Measurements from ENCODE around the gene ADI1.

Gene ADI1

DNA sequence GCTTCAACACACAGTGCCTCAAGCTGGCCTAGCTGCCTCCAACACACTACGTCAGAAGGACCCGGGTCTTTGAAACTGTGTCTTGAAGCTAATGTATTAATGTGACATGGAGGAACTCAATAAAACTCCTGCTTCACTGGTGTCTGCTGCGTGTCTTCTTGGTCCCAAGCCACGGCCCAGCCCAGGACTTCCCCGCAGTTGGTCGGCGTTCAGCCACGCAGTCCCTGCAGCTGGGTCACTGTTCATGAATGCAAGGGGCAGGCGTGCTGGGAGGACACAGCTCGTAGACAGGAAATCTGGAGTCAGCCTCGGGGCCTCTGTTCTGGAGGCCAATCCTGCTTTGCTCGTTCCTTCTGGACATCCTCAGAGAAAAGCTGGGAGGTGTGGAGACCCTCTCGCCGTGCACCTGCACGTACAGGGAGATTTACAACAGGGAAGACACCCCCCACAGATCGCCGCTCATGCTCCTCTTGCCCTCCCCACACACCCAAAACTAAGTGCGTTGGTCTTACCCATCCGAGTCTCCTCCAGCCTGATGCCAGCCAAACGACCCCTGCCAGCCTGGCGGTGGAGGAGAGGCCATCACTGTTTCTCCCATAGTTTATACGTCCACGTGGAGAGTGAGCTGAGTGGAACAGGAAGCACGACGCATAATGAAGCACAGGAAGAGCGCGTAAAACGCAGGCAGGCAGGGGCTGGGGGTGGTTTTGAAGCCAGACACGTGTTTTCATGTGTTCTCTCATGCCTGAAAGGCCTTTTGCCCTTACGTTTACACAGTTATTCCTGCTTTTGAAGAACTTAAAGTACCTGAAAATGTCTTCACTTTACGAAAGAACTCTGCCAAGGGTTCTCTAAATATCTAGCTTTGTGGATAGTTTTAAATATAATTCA lies 39.7 kb downstream of the ADI1 start:
- FAIRE-seq, result no peak

DNA sequence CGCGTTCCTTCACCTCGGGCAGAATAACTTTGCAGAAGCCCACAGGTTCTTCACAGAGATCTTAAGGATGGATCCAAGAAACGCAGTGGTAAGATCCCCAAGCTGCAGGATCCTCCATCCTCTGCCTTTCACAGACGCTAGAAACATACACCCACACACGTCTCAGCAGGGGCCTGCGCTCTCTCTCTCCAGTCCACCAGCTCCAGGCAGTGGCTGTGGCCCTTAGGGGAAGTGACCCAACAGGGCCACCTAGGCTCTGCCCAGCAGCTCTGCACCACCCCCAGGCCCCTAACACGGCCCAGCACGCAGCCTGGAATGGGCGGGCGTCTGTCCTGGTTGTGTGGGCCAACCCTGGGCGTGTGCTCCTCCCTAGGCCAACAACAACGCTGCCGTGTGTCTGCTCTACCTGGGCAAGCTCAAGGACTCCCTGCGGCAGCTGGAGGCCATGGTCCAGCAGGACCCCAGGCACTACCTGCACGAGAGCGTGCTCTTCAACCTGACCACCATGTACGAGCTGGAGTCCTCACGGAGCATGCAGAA lies 40.4 kb downstream of the ADI1 start:
- FAIRE-seq, result no peak

DNA sequence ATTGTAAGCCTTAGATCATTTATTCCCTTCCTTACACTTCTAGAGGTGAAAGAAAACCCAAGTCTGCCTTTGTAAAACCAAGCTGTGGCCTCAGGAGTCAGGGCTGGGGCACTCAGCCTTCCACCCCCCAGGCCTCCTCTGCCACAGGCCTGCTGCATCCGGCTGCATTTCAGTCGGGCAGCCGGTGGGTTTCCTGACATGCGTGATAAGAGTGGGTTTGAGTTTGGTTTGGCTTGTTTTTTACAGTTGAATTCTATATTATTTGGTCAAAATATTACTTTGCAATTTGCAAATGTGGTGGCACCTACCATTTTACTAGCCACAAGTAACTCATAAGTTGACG lies 42.4 kb downstream of the ADI1 start:
- FAIRE-seq, result no peak

DNA sequence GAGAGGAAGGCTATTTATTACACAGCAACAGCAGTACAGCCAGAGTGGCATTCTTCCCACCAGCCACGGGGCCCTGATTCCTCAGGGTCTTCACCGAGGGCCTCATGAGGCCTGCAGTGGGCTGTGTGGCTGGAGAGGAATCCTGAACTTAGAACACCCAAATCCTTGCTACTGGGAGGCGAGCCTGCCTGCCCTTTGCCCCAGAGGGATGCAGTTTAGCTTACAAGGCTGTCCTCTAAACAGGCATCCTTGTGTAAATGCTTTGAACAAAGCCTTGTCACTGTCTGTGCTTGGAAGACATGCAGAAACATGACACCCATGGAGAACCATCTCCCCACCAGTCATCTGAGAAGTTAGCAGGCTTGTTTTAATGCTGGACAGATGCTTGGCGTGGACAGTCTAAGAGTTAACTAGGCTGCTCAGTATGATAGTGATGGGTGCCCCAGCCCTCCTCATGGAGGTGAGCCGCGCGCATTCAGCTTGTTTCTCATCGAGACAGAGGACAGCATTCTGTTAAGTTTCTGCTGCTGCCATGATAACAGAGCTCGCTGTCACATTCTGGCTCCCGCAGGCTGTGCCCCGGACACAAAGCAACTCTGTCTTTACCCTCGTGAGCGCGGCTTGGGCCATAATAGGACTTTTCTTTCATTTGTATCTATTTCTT lies 42.9 kb downstream of the ADI1 start:
- FAIRE-seq, result no peak

DNA sequence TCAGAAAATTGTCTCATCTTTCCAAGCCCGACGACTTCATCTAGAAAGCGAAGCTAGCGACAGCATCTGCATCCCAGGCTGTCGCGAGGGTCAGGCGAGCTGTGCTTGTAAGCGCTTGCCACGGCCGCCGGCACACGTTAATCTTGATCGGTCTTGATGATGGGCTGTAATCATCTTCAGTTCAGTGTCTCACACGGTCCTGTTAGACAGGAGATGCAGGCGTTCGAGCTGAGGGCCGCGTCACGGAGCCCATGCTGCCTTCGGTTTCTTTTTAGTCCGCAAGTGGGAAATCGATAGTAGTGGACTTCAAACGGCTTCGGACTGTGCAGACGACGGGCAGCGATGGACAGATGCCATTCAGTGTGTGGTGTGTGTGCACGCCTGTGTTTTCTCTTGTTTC lies 43.6 kb downstream of the ADI1 start:
- FAIRE-seq, result no peak

DNA sequence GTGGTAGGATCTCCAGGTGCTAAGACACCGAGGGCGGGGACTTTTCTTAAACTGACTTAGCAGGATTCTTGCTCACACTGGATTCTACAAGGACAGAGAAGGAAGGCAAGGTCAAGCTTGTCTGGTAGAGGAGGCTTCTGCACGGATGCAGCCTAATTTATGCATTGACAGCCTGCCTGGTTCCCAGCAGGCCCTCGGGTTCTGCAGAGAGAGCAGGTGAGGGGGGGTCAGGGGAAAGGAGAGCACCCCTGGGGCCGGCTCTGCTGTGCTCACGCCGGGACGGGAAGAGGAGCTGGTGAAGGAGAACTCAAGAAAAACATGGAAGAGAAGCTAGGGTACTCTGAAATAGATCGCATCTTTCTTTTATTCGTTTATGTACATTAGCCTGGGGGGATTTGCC lies 46.4 kb downstream of the ADI1 start:
- no peak for FAIRE-seq

DNA sequence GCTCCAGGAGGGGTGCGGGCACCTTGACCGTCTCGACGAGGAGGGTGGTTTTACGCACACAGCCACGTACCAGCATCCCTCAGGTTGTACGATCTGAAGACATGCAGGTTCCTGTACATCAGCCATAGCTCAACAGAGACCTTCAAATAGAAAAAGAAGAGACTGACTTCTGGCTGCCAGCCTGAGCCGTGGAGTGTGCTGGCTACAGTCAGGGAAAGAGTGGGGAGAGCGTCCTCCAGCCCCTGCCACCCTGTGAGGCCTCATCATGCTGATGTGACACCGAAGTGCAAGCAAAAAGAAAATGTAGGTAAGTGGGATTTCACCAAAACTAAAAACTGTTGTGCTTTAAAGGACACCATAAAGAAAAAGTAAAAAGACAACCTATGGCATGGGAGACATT lies 47.0 kb downstream of the ADI1 start:
- FAIRE-seq, result no peak

DNA sequence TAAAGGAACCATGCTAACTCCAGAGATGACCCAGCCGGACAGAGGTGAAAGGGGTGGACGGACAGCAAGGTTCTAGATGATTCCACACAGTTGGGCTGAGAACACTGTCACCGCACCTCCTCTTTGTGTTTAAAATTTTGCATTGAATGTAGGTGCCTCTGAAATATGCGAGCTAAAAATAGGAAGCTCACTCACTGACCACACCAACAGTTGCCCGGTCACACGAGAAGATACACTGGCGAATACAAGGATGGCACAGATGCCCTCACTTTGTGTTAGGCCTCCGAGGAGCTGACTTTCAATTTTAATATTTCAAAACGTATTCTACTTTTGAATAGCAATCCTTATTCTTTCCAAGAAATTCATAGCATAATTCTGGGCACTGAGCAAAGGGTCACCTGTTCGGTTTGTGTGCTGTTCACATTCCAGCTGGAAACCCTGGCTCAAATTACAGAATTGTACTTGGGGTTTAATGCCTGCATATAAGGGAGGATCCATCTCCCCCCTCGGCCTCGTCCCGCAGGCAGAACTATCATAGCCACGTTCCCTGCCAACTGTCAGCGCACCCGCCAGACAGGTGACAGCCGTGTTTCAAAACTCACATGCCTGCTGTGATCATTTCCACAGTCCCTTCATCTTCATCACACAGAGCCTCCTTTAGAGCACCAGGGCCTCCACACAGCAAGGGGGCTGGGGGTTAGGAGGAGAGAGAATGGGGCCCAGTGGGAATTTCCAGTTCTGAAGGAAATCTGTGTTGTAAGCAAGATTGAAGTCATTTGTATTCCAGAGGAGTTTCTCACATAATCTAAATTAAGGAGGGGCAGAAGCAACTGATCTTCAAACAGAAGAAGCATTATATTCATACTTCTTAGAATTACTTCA lies 48.2 kb downstream of the ADI1 start:
- FAIRE-seq, result no peak

DNA sequence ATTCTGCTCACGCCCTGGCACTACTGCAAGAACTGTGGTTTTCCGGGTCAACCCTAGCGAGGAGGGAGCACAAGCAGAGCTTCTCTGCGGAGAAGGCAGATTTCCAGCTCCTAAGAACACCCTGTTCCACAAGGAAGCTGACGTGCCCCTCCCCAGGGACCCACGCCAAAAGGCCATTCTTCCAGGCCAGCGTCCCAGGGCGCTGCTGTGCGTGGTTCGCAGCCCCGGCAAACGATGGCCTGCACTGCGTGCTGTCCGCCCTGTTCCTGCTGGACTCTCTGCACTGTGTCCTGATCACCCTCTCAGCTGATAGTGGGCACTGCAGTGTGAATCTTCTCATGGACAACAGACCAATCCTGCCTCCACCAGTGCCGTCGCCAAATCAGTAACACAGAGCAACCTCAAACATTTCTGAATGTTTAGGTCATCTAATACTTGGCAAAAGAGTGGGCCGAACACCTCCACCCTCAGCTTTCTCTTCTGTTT lies 49.1 kb downstream of the ADI1 start:
- FAIRE-seq, result no peak

DNA sequence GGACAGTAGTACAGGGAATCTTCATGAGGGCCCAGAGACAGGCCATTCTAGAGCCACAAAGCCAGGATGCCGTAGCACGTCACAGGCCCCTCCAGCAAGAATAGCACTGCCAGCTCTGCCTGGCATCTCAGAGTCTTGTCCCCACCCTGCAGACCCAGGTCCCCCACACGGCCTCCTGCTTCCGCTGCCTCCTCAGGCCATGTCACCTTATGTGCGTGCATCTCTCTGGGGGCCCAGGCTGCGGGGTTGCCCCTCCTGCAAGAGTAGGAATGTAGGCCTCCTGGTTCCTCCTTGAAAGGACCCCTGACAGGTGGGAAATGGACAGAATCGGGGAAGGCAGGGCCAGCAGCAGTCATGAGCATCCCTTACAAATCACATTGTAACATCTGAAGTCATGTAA lies 49.8 kb downstream of the ADI1 start:
- FAIRE-seq, result no peak

DNA sequence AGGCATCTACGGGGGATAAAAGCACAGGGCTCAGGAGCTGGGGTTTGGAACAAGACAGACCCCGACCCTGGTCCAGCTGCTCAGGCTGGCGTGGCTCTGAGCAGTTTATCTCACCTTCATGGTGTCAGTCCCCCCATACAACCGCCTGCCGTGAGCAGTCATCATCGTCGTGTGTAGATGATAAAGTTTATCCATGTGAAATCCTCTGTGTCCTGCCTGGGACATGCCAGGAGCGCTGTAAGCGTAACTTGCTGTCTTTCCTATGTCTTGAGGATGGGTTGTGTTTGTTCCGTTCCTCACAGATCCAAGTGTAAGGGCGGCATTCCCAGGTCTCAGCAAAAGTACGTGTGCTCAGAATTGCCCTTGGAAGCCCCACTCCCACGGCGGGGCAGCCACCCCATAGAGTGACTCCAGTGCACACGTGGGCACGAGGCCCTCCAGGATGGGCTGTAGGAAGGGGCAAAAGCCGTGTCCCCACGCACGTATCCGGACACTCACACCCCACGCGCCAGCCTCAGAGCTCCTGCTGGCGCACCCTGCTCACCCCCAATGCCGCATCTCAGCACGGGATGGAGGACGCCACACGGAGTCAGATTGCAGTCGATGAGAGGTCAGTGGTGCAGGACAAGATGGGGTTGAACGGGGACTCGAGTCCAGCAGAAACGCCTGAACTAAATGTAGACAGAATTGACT lies 50.9 kb downstream of the ADI1 start:
- FAIRE-seq, result no peak

DNA sequence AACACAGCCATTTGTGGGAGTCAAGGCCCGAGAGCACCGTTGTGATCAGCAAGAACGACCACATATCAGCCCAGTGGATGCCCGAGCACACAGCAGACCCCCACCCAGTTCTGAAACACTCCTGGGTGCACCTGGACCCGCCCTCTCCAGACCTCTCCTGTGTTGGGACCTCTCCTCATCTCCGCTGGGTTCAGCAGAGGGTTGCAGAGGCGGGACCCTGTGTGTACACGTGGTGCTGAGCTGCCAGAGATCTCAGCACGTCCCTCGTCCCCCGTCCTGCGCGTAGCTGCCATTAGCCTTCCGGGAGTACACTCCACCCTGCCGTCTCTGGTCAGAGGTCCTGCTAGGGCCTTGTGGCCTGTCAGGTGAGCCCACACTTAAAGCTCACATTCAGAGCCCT lies 51.7 kb downstream of the ADI1 start:
- no peak for FAIRE-seq

DNA sequence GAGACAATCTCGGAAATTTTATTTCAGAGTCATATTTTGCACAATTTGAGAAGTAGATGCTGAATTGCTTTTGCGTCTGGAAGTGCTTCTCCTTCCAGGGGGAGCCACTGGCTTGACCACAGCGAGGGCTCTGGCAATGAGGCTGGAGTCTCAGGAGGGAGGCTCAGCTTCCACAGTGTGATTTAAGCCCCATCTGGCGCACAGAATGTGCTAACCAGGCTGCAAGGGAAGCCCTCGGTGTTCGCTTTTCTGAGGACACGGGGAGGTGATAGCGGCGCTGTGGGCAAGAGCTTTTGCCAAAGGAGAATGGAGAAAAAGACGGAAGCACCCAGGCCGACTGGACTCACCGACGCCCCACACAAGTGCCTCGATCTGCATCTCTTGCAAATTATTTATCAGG lies 52.4 kb downstream of the ADI1 start:
- no peak for FAIRE-seq

DNA sequence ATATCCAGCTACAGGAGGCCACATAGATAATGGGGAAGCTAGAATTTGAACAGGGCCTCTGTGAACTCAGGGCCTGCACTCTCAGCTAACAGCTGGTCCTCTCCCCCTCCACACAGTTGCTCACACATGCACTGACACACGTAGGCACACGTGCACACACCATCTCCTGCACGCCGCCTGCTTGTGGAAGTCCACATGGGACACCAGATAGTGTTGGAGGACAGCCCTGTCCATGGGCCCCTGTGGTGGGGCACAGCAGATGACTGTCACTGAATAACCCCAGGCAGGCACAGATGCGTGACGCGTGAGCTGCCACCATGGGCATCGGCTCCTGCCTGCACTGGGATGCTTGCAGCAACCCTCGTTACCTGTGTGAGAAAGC lies 52.9 kb downstream of the ADI1 start:
- FAIRE-seq, result no peak

DNA sequence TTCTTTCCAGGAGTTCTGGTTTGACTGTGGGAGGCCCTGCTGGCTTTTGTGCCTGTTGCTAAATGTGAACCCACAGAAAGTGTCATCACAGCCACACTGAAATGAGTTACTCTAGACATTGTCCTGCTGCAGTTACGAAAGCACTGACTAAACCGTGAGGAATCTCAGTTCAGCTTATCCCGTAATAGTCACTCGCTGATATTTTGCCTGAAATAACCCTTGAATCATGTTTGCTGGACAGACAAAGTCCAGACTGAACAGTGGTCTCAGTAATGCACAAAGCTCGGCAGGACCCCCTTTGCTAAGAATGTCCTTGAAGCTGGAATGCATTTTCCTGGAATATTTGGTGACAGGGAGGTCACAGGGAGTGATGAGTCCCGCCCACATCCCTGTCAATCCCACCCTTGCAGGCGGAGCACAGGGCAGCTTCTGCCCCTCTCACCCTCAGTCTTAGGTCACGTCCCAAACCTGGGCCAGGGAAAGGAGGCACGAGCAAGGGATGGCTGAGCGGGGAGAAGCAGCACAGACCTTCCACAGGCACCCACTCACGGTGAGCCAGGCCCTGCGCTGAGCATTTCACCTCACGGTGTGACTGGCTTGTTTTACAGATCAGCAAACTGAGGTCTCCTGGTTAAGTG lies 53.4 kb downstream of the ADI1 start:
- FAIRE-seq, result no peak

DNA sequence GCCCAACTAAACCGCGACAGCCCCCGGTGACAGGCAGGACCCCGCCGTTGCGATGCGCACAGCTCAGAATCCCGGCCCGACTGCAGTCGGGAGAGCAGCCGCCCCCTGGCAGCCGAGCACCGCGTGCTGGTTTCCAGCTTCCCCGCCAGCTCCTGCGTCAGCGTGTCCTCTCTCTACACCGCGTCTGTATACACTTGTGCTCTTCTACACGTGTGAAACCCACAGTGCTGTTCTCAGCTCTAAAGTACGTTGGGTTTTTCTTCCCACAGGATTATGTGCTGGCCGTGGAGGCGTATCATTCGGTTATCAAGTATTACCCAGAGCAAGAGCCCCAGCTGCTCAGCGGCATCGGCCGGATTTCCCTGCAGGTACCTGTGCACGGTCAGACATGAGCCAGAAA lies 54.0 kb downstream of the ADI1 start:
- no peak for FAIRE-seq

DNA sequence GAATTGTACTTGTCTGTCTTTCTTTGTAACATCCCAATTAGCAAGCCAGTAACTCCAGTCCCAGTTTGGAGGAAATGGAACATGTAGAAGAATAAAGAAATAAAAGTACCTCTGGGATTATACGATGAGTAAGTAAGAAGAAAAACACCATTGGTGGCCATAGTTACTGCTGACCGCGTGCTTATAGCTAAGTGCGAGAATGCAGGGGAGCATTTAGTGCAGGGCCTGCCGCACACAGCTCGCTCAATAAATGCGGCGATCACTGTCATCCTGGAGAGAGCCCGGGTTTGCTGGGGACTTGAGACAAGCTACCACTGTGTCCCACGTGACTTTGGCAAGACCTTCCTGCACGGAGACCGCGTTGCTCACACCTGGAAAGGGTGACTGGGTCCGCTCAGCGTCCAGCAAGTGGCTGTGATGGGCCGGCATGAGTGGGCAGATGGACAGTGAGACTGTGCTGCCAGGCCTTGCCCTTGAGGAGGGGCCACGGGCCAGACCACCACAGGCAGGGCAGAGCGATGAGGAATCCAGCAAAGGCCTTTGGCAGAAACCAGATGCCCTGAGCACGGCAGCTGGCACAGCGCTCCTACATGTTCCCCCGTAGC lies 54.8 kb downstream of the ADI1 start:
- no peak for FAIRE-seq

DNA sequence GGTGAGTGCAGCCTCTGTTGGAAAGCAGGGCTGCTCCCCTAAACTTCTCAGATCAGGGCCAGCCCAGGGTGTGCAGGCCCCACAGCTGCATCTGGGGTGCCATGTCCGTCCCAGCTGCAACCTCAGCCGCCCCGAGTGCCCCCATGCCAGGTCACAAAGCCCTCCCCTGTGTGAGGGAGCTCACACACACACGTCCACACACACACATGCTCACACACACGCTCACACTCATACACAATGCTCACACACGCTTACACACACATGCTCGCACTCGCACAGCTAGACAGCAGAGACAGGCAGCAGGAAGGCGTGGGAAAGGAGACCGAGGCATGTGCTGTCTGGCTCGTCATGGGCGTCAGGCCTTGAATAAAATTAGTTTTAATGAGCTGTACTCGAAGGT lies 55.4 kb downstream of the ADI1 start:
- FAIRE-seq, result no peak

DNA sequence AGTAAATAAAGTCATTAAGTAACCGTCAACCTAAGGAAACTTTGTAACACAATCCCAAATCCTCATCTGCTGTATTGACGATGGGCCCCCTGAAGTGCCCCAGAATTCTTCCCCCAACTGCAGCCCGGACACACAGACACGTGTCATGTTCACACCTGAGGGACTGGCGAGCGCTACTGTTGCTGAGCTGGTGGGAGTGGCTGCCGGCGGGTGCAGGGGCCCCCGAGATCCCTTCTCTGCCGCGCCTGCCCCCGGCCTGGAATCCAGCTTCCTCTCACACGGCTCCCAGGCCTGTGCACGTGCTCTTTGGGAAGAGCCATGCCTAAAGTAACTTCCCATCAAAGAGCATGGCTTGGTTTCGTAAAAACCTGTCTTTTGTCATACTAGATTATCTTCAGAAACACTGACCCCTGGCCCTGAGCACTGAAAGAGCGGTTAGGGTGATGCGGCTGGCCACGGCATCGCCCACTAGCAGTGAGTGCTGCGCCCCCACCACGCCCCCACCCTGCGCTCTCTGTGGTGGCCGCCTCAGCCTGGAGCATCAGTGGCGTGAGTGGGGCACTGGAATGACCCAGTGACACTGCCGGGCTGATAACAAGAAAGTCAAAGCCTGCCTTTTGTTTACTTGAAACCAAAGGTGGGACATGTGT lies 56.0 kb downstream of the ADI1 start:
- FAIRE-seq, result no peak

DNA sequence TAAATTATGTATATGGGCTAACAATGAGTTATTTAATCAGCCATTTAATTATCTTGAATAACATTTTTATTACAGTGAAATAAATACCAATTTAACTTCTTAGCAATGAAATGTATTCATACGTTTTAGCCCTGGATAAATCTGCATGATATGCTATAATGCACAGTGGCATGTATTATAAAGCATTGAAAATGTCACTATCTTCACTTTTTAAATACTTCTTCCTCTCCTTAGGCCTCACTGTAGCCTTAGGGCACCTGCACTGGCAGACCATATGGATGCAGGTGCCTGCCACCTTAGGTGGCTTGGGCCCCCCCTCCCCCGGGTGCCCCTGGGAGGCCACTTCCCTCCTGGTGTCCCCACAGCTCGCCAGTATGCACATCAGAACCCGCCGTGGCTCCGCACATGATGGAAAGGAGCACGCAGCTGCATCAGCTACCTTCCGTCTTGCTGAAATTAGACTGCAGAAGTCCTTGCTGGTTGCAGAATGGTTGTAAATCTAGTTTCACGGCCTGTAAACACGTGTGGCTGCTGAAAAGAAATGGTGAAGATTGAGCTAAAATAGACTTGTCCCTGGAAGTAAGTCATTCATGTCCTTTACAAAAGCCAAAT lies 56.7 kb downstream of the ADI1 start:
- FAIRE-seq, result no peak
